ENCODE data around the gene ATG16L1.

GRCh38 chr2:233245406-233245805 lies 6.1 kb upstream of the ATG16L1 start:
- no peak for TF ChIP-seq EZH2 (IDR thresholded peaks at IDR 0.05)
- TF ChIP-seq POLR2AphosphoS5 (IDR thresholded peaks at IDR 0.05; ENCODE audit: borderline replicate concordance, low read depth, low read length): no peak

Measured in SK-N-MC (cell line).